ENCODE measurements around the gene ST3GAL2.
"Not testable (repeated sequence)": the region's sequence is repeated elsewhere in the genome, so short reads cannot be mapped to it uniquely, and the experiment has no call there.

ST3GAL2 gene

DNA sequence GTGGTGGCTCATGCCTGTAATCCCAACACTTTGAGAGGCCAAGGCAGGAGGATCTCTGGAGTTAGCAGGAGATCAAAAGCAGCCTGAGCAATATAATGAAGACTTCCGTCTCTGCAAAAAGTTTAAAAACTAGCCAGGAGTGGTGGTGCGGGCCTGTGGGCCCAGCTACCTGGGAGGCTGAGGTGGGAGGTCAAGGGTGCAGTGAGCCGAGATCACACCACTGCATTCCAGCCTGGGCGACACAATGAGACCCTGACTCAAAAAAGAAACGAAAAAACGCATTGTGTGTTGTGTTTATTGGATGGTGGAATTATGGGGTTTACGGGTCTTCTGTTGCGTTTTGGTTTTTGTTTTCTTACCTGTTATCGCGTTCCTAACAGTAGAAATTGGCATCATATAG is 93.1 kb downstream of the ST3GAL2 start:
- no peak overlapping the region for H3K27ac ChIP-seq (ENCODE audit: low read depth, low read length)
- no peaks in the 10 kb centered on the region for H3K27me3 ChIP-seq (ENCODE audit: control insufficient read depth, insufficient read depth, low read length)
- H3K36me3 ChIP-seq (ENCODE audit: control insufficient read depth, insufficient read depth, low read length): no peaks in the 10 kb centered on the region
- H3K4me3 ChIP-seq (ENCODE audit: low read length): peak overlapping the region; percentile 90
- H3K9ac ChIP-seq (ENCODE audit: low read length): no peak overlapping the region
- peaks cover 9% of the 10 kb centered on the region for H3K4me1 ChIP-seq (ENCODE audit: control insufficient read depth, insufficient read depth, low read length)

DNA sequence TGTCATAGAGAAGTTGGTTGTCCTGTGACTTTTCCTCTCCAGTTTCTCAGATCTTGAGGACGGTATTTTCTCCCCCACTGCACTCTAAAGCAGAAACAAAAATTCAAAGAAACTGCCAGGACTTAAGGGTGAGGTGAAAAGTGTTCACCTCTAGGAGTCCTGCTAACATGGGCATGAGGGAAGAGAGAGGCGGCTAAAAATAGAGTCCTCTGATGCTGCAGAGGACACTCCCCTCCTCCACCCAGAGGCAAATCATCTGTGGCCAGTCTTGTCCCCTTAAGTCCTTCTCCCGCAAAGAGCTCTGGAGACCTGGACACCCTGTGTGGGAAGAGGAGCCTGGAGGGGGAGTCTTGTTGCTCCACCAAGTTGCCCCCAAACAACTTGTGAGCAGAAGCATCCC is 96.9 kb downstream of the ST3GAL2 start:
- no peak overlapping the region for H3K9ac ChIP-seq (ENCODE audit: low read length)
- H3K36me3 ChIP-seq (ENCODE audit: control insufficient read depth, insufficient read depth, low read length): no peaks in the 10 kb centered on the region
- H3K27ac ChIP-seq (ENCODE audit: low read depth, low read length): no peak overlapping the region
- no peak overlapping the region for H3K4me3 ChIP-seq (ENCODE audit: low read length)
- peaks cover 3% of the 10 kb centered on the region for H3K4me1 ChIP-seq (ENCODE audit: control insufficient read depth, insufficient read depth, low read length)
- no peaks in the 10 kb centered on the region for H3K27me3 ChIP-seq (ENCODE audit: control insufficient read depth, insufficient read depth, low read length)

DNA sequence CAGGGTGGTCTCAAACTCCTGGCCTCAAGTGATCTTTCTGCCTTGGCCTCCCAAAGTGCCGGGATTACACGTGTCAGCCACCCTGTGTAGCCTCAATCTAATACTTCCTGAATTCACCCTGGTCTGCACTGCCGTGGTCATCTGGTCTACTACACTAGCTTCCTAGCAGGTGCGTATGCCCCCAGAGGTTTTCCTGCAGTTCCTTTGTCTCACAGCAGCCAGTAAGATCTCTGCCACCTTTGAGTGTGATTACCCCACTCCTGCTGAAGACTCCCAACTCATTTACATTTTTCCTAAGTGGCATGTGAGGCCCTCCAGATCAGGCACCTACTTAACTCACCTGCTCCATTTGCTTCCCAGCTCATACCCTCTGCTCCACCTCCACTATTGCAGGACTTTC is 97.3 kb downstream of the ST3GAL2 start:
- H3K9ac ChIP-seq (ENCODE audit: low read length): no peak overlapping the region
- no peaks in the 10 kb centered on the region for H3K36me3 ChIP-seq (ENCODE audit: control insufficient read depth, insufficient read depth, low read length)
- no peak overlapping the region for H3K4me3 ChIP-seq (ENCODE audit: low read length)
- peaks cover 3% of the 10 kb centered on the region for H3K4me1 ChIP-seq (ENCODE audit: control insufficient read depth, insufficient read depth, low read length)
- H3K27ac ChIP-seq (ENCODE audit: low read depth, low read length): no peak overlapping the region
- H3K27me3 ChIP-seq (ENCODE audit: control insufficient read depth, insufficient read depth, low read length): no peaks in the 10 kb centered on the region

DNA sequence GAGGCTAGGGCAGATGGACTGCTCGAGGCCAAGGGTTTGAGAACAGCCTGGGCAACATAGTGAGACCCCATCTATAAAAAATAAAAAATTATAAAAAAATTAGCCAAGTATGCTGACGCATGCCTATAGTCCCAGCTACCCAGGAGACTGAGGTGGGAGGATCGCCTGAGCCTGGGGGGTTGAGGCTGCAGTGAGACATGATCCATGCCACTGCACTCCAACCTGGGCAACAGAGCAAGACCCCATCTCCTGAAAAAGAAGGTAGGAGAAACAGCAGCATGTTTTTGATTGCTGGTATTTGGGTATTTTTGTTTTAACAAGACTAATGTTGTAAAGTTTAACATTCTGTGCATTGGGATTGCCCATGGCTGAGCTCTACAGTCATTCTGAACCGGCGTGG is 101.1 kb downstream of the ST3GAL2 start:
- peaks cover 8% of the 10 kb centered on the region for H3K36me3 ChIP-seq (ENCODE audit: control insufficient read depth, insufficient read depth, low read length)
- no peak overlapping the region for H3K4me3 ChIP-seq (ENCODE audit: low read length)
- no peak overlapping the region for H3K9ac ChIP-seq (ENCODE audit: low read length)
- no peaks in the 10 kb centered on the region for H3K27me3 ChIP-seq (ENCODE audit: control insufficient read depth, insufficient read depth, low read length)
- H3K4me1 ChIP-seq (ENCODE audit: control insufficient read depth, insufficient read depth, low read length): no peaks in the 10 kb centered on the region
- no peak overlapping the region for H3K27ac ChIP-seq (ENCODE audit: low read depth, low read length)

DNA sequence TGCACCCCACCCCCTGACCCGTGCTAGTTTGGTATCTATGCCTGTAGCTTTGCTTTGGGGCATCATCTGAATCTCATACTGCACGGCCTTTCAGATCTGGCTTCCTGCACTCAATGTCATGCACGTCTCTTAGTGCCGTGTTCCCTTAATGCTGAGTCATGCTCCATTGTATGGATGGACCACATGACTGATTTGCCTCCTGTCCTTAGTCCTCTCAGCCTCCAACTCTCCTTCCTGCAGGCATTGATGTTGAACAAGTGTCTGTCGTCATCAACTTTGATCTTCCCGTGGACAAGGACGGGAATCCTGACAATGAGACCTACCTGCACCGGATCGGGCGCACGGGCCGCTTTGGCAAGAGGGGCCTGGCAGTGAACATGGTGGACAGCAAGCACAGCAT is 106.2 kb downstream of the ST3GAL2 start:
- not testable (repeated sequence) for H3K9ac ChIP-seq (ENCODE audit: low read length); H3K4me1 ChIP-seq (ENCODE audit: control insufficient read depth, insufficient read depth, low read length); H3K4me3 ChIP-seq (ENCODE audit: low read length); H3K36me3 ChIP-seq (ENCODE audit: control insufficient read depth, insufficient read depth, low read length); H3K27me3 ChIP-seq (ENCODE audit: control insufficient read depth, insufficient read depth, low read length); H3K27ac ChIP-seq (ENCODE audit: low read depth, low read length)

DNA sequence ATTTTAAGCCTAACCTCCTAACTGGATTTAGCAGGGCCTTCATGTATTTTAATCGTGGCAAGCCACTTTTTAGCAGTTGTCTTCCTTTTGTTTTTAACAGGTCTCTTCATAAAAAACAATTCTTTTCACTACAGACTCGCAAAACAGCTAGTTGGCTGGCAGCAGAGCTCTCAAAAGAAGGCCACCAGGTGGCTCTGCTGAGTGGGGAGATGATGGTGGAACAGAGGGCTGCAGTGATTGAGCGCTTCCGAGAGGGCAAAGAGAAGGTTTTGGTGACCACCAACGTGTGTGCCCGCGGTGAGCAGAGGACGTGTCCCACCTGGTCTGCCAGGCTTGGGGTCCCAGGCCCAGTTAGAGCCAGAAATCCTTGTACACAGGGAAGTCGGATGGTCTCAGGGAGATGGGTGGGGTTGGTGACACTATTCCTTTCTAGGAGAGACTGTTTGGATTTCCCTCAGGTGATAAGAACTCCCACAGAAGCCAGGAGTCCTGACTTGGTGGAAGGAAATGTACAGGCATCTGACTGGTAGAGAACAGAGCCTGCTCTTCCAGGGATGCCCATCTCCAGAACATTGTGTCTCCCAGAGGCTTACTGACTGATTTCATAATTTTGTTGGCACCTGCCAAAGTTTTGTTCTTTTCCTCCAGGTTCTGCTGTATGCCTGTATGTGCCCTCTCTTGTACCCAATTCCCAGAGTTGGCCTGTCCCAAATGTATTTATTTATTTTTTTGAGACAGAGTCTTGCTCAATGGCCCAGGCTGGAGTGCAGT is 107.1 kb downstream of the ST3GAL2 start:
- Histone ChIP-seq H3K36me3 (ENCODE audit: control insufficient read depth, insufficient read depth, low read length) (peaks cover 11% of the 10 kb centered on the region), H3K27ac (ENCODE audit: low read depth, low read length) (no peak overlapping the region), H3K4me3 (ENCODE audit: low read length) (no peak overlapping the region), H3K4me1 (ENCODE audit: control insufficient read depth, insufficient read depth, low read length) (no peaks in the 10 kb centered on the region), H3K9ac (ENCODE audit: low read length) (no peak overlapping the region), H3K27me3 (ENCODE audit: control insufficient read depth, insufficient read depth, low read length) (no peaks in the 10 kb centered on the region)

DNA sequence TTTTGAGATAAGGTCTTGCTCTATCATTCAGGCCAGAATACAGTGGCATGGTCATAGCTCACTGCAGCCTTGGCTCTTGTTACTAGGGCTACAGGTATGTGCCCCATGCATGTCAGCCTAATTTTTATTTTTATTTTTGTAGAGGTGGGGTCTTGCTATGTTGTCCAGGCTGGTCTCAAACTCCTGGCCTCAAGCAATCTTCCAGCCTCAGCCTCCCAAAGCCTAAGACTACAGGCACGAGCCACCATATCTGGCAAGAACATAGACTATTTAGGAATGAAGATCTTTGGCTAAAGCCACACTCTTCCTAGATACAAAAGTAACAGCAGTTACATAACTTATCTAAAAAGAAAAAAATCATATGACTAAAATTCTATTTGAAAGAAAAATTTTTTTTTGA is 107.8 kb downstream of the ST3GAL2 start:
- Histone ChIP-seq H3K4me1 (ENCODE audit: control insufficient read depth, insufficient read depth, low read length) (no peaks in the 10 kb centered on the region), H3K27me3 (ENCODE audit: control insufficient read depth, insufficient read depth, low read length) (no peaks in the 10 kb centered on the region), H3K27ac (ENCODE audit: low read depth, low read length) (no peak overlapping the region), H3K4me3 (ENCODE audit: low read length) (no peak overlapping the region), H3K36me3 (ENCODE audit: control insufficient read depth, insufficient read depth, low read length) (peaks cover 11% of the 10 kb centered on the region), H3K9ac (ENCODE audit: low read length) (no peak overlapping the region)
